NB4 (cell line): ENCODE data around the gene AIMP1.

Source experiments
- POLR2A ChIP-seq: IDR thresholded peaks from 2 replicates; pipeline ENCODE4 v1.6.1; 2011; ENCODE audit warnings: mild to moderate bottlenecking; ENCODE audit not compliant: insufficient read length; ENCODE audit errors: extremely low read depth
- TF ChIP-seq, protein P1 (sequence below): IDR thresholded peaks from one replicate; pipeline ENCODE4 v1.5.1; 2012; ENCODE audit warnings: low read depth, low read length

DNA sequence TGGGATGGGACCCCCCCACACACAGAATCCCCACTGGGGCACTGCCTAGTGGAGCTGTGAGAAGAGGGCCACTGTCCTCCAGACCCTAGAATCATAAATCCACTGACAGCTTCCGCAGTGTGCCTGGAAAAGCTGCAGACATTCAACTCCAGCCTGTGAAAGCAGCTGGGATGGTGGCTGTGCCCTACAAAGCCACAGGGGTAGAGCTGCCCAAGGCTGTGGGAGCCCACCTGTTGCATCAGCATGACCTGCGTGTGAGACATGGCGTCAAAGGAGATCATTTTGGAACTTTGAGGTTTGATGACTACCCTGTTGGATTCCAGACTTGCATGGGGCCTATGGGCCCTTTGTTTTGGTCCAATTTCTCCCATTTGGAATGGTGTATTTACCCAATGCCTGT is 22.3 kb downstream of the AIMP1 start:
- TF ChIP-seq, protein P1, sequence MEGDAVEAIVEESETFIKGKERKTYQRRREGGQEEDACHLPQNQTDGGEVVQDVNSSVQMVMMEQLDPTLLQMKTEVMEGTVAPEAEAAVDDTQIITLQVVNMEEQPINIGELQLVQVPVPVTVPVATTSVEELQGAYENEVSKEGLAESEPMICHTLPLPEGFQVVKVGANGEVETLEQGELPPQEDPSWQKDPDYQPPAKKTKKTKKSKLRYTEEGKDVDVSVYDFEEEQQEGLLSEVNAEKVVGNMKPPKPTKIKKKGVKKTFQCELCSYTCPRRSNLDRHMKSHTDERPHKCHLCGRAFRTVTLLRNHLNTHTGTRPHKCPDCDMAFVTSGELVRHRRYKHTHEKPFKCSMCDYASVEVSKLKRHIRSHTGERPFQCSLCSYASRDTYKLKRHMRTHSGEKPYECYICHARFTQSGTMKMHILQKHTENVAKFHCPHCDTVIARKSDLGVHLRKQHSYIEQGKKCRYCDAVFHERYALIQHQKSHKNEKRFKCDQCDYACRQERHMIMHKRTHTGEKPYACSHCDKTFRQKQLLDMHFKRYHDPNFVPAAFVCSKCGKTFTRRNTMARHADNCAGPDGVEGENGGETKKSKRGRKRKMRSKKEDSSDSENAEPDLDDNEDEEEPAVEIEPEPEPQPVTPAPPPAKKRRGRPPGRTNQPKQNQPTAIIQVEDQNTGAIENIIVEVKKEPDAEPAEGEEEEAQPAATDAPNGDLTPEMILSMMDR = no peak
- no peak for TF ChIP-seq POLR2A
